GM19324 (cell line): ENCODE measurements around the gene EXOC4.

Source experiments
- ATAC-seq: cut with Tn5 transposase; IDR thresholded peaks from one replicate; pipeline ENCODE4 v1.9.1; 2021; ENCODE audit warnings: mild to moderate bottlenecking, moderate library complexity; ENCODE audit not compliant: unreplicated experiment, low FRiP score

The EXOC4 gene

GRCh38 chr7:133688483-133689239 lies 435.8 kb downstream of the EXOC4 start:
- ATAC-seq = no peak

GRCh38 chr7:133690740-133691139 lies 437.9 kb downstream of the EXOC4 start:
- ATAC-seq = no peak

DNA sequence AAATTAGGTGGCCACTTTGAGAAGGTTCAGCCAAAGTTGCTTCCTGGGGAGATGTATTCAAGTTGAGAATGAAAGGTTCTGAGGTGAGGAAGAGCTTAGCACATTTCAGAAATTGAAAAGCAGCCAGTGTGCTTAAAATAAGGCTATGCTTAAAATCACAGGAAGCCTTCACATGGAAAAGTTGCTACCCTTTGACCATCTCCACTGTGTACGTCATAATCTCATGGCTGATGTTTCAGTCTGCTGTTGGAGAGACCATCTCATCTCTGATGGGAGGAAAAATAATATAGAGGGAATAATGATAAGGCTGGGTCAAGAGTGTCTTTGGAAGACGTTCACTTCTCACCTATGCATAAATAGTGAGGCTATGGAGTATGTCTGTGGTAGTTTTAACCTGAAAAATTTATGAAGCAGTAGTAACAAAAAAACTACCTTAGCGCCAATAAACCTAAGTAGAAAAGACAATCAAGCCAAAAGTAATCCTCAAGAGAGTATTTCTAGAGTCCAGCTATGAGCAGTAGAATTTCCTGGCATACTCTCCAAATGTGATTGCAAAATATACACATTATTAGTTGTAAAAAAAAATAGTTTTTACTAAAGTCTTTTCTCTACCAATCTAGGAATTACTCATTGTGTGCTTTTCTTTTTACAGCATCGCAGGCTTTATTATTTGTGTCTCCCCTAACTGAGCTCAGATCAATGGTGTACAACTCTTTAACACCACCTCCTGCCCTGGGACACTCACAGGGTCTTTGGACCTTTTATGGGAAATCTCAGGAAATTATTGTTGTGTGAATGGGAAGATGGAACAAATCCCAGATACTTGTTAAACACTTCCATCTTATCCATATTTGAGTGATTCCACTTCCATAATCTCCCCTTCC lies 439.1 kb downstream of the EXOC4 start:
- no peak for ATAC-seq

DNA sequence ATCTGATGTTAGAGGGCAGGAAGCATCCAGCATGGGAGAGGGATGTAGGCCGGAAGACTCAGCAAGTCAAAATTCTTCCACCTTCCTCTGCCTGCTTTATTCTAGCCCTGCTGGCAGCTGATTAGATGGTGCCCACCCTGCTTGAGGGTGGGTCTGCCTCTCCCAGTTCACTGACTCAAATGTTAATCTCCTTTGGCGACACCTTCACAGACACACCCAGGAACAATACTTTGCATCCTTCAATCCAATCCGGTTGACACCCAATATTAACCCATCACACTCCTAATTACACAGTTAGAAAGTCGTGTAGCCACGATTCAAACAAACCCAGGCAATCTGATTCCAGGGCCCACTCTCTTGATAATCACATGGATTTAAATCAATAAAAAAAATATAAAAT lies 440.4 kb downstream of the EXOC4 start:
- ATAC-seq = no peak

DNA sequence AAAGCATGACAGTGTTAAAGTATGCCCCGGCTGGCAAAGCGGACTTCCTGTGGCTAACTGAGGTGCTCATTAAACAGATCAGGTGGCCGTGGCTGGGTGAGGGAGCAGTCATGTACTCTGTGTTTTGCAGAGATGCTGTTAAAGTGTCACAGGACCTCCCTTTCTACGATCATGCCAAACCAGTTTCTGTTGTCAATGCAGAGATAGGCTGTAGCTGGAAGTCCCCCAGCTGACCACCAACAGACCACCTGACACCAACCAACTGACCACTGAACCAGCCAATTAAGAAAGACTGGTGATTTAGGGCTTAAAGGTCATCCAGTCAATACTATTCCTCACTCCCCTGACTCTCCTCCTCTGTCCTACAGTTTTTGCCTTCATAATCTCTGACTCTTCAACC lies 443.2 kb downstream of the EXOC4 start:
- ATAC-seq = no peak

DNA sequence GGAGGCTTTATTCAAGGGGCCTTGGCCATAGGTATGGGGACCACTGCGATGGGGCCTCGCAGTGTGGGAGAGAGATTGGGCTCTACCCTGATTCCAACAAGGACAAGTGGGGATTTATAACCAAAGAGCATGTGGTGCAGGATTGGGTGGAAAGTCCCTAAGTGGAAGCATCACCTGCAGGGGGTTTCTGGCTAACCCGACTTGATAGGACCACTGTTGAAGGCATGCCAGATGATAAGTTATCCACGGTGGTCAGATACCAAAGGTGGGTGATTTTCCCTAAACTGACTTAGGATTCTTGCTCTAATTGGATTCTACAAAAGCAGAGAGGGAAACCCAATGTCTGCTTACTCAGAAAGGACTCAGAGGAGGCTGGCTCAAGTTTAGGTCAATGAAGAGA lies 444.7 kb downstream of the EXOC4 start:
- no peak for ATAC-seq

GRCh38 chr7:133698127-133698526 lies 445.2 kb downstream of the EXOC4 start:
- ATAC-seq = no peak

GRCh38 chr7:133699386-133699785 lies 446.5 kb downstream of the EXOC4 start:
- no peak for ATAC-seq

GRCh38 chr7:133702078-133702477 lies 449.2 kb downstream of the EXOC4 start:
- no peak for ATAC-seq

DNA sequence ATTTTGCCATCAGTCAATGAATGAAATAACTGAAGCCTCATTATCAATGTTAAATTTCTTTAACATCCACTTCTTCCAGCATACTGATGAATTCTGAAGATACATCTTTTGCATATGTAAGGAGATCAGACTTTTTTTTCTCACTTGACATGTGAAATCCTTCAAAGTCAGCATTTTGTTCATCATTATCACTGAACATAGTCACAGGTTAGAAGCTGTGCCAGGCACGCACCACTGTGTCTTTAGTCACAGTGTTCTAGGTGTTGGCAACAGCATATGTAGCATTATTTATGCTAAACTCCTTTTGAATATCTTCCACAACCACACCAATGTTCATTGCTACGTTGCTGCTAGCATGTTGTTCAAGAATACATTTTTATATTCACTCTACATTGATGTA lies 450.1 kb downstream of the EXOC4 start:
- no peak for ATAC-seq

- ATAC-seq = no peak
Observed at GRCh38 chr7:133703547-133703946, 450.7 kb downstream of the EXOC4 start.

DNA sequence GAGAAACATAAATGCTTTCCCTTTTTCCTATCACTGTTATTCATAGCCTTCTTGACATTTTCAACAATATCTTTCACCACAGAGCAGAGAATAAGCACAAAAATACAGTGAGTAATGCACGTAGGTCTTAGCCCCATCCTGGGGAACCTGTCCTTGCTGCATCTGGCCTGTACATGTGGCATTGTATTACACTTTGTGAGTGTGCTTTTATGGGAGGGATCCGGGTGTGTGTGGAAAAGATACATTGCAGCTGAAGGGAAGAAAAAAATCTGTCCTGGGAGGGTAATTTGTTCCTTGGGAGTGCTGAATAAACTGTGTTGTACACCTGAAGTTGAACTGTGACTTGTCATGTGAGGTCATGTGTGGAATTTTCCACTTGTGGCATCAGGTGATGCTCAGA lies 451.6 kb downstream of the EXOC4 start:
- ATAC-seq = no peak

- ATAC-seq = no peak
Observed at GRCh38 chr7:133705596-133705995, 452.7 kb downstream of the EXOC4 start.

DNA sequence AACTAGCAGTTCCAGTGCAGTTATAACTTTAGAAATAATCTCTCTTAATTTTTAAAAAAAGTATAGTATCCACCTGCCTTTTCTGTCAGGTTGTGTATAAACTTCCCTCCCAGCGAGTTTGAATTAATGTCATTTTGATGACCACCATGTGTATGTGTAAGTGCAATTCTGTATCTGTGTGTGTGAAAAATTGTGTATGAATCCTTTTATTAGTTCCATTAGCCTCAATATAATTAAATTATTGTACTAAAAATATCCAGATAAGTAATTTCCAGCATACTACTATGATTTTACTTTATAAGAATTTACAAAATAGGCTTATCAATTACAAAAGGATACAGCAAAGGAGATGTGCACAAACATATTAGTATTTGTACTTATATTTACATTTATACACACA lies 453.1 kb downstream of the EXOC4 start:
- ATAC-seq = no peak

DNA sequence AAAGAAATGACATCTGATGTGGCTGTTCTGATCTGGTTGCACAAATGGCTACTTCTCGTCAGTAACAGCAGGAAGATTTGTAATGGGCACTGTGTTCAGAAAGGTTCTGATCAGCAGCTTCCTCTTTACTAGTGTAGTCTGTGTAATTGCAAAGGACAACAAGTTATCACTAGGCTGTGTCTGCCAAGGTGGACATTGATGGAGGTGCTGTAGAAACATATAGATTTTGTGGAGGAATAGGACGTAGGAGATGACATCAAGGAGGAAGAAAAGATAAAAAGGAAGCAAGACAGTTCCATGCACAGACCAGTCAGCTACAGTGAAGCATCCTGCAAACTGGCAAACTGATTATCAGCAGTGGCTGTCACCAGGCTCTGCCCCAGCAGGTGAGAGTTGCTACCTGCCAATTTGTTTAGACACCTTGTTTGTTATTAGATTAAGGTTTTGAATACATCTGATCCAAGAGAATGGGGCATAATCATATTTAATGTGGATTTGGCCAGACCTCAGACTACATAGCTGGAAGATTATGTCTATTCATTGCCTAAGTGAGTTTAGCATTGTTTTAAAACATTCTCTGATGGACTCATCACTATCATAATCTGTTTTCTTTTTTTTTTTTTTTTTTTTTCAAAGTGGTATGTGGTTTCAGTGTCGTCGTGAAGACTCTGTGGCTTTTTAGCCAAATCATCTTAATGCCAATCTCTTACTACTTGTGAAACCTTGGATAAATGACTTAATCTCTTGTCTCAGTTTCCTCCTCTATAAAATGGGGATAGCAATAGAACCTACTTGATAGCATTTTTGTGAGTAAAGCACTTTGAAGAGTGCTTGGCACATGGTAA lies 456.4 kb downstream of the EXOC4 start:
- no peak for ATAC-seq

- ATAC-seq = no peak
Observed at GRCh38 chr7:133712544-133712943, 459.7 kb downstream of the EXOC4 start.

- no peak for ATAC-seq
Observed at GRCh38 chr7:133714654-133715053, 461.8 kb downstream of the EXOC4 start.

- no peak for ATAC-seq
Observed at GRCh38 chr7:133718131-133718530, 465.3 kb downstream of the EXOC4 start.

DNA sequence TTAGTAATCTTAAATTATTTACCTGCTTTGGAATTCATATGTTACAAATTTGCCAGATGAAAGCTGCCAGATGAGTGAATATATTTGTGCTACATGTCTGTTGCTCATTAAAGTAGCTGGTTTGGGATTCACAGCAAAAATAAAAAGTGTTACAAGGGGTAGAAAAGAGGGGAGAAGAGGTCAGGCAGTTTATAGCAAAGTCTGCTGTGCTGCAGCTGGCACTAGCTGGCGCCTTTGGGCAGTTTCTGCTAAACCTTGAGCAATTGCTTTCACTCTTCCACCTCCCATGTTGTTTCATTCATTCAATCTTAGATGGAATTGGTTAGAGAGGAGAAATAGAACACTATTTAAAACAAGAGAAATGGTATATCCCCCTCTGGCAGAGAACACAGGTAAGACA lies 470.2 kb downstream of the EXOC4 start:
- ATAC-seq = no peak

DNA sequence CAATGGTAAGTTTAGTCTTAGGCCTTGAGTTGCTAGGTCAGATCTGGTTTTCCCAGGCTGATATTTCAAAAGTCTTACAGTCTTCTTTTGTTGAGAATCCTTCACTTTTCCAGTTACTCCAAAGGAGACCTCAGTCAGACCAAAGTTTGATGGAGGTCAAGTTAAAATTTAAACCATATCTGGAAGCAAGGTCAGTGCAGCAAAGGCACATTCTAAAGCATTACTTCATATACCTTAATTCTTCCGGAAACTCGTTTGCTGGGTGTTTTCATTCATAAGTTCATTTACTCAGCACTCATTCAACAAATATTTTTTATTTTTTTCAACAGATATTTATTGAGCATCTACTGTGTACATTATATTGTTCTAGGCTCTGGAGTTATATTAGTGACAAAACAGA lies 471.3 kb downstream of the EXOC4 start:
- no peak for ATAC-seq

- ATAC-seq = no peak
Observed at GRCh38 chr7:133724694-133725093, 471.8 kb downstream of the EXOC4 start.
